A673 (cell line): ENCODE data around the gene RPH3AL. TPM values are rescaled to one million over a fixed set of nuclear protein-coding genes. Genes with fewer than 3 reads are reported as not detected.

Source experiments
- BruUV-seq: library from RNA; stranded (reverse); fragments of 400-500 nt; replicated peaks from 2 replicates; lab custom pipeline; 2021; lab: Mats Ljungman, UMichigan
- CTCF ChIA-PET: fragments of 300-600 bp; sonication (Branson Sonifier 250); formaldehyde crosslinking; loops from one replicate; lab custom pipeline; 2022; ENCODE audit warnings: antibody characterized with exemption; lab: Charles Lee
- POLR2A ChIA-PET: fragments of 300-600 bp; sonication (Branson Sonifier 250); formaldehyde crosslinking; loops from one replicate; lab custom pipeline; 2022; ENCODE audit warnings: antibody characterized with exemption; ENCODE audit not compliant: low non-redundant PET; lab: Charles Lee
- DNase-seq: peaks from one replicate; pipeline ENCODE4 v3.0.0-alpha.2; 2015; ENCODE audit warnings: low spot score
- H3K27ac ChIP-seq: fragments of 200-600 bp; sonication (generic); 2 replicates; pipeline ENCODE4 v1.5.1; 2016; ENCODE audit warnings: mixed run types, low read depth, mild to moderate bottlenecking, mixed read lengths, antibody characterized with exemption, low read length; ENCODE audit not compliant: poor library complexity, severe bottlenecking
- H3K27me3 ChIP-seq: fragments of 200-600 bp; sonication (generic); replicated peaks from 2 replicates; pipeline ENCODE4 v1.6.1; 2017; ENCODE audit warnings: mixed run types, low read depth, mild to moderate bottlenecking, mixed read lengths, antibody characterized with exemption, low read length; ENCODE audit not compliant: insufficient read depth, poor library complexity
- H3K36me3 ChIP-seq: fragments of 200-600 bp; sonication (generic); 2 replicates; pipeline ENCODE4 v1.6.1; 2016; ENCODE audit warnings: mixed run types, mild to moderate bottlenecking, mixed read lengths, antibody characterized with exemption, low read length; ENCODE audit not compliant: insufficient read depth, poor library complexity, severe bottlenecking
- H3K4me1 ChIP-seq: fragments of 200-600 bp; sonication (generic); 2 replicates; pipeline ENCODE4 v1.6.1; 2017; ENCODE audit warnings: mixed run types, mild to moderate bottlenecking, mixed read lengths, antibody characterized with exemption, low read length; ENCODE audit not compliant: insufficient read depth, poor library complexity, severe bottlenecking
- H3K4me3 ChIP-seq: fragments of 200-600 bp; sonication (generic); 2 replicates; pipeline ENCODE4 v1.5.1; 2016; ENCODE audit warnings: low read depth, mixed run types, mild to moderate bottlenecking, mixed read lengths, low read length; ENCODE audit not compliant: poor library complexity, severe bottlenecking
- H3K9me3 ChIP-seq: fragments of 200-600 bp; sonication (generic); 2 replicates; pipeline ENCODE4 v1.6.1; 2016; ENCODE audit warnings: mixed run types, low read depth, mild to moderate bottlenecking, mixed read lengths, antibody characterized with exemption, low read length; ENCODE audit not compliant: poor library complexity, severe bottlenecking
- EZH2 ChIP-seq: fragments of 200-600 bp; sonication (generic); IDR thresholded peaks from 2 replicates; pipeline ENCODE4 v1.6.1; 2017; ENCODE audit warnings: borderline replicate concordance, low read depth, mild to moderate bottlenecking, mixed read lengths, antibody characterized with exemption, low read length; ENCODE audit not compliant: poor library complexity, severe bottlenecking
- intact Hi-C: fragments of 100-400 bp; cut with micrococcal nuclease; formaldehyde crosslinking; loops from one replicate; pipeline ENCODE4 v1.10.0; 2022; ENCODE audit not compliant: unreplicated experiment
- total RNA-seq: library from RNA; stranded (reverse); gene quantifications from 2 replicates; pipeline ENCODE4 v1.2.3, GENCODE V29; 2021
- TF ChIP-seq, protein P1 (sequence below): fragments of 300-800, 200-600 bp; sonication (generic); conservative IDR thresholded peaks from 2 replicates; pipeline ENCODE4 v1.5.1; 2017; ENCODE audit warnings: low read depth, mild to moderate bottlenecking, antibody characterized with exemption, low read length, moderate library complexity, mixed read lengths

RPH3AL gene
- total RNA-seq, 1 experiment from 2014 or later = 0.82 TPM

DNA sequence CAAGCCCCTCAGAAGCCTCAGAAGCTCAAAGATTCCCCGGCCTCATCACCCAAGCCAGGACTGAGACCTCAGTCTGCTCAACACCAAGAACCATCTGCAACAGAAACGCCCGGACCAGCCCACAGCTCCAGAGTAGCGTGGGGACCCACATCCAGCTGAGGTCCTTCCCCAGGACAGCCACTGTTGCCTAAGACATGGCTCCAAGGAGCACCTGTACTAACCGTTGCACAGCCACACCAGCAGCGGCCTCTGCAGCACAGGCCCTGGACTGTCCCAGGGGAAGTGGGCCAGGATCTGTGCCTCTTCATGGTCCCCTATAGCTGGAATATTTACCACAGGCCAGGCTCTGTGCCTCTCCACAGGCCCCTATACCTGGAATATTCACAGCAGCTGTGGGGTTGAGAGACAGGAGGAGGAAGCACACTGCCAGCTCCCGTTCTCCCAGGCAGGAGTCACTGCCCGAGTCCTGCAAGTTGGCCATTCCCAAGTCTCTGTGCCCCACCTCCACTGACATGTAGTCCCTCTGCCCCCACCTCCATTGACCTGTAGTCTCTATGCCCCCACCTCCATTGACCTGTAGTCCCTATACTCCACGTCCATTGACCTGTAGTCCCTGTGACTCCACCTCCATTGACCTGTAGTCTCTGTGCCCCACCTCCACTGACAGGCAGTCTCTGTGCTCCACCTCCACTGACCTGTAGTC, 38.5 kb downstream of the RPH3AL start:
- H3K4me1 ChIP-seq = no peaks in the 10 kb centered on the region
- no peak for TF ChIP-seq EZH2
- TF ChIP-seq, protein P1, sequence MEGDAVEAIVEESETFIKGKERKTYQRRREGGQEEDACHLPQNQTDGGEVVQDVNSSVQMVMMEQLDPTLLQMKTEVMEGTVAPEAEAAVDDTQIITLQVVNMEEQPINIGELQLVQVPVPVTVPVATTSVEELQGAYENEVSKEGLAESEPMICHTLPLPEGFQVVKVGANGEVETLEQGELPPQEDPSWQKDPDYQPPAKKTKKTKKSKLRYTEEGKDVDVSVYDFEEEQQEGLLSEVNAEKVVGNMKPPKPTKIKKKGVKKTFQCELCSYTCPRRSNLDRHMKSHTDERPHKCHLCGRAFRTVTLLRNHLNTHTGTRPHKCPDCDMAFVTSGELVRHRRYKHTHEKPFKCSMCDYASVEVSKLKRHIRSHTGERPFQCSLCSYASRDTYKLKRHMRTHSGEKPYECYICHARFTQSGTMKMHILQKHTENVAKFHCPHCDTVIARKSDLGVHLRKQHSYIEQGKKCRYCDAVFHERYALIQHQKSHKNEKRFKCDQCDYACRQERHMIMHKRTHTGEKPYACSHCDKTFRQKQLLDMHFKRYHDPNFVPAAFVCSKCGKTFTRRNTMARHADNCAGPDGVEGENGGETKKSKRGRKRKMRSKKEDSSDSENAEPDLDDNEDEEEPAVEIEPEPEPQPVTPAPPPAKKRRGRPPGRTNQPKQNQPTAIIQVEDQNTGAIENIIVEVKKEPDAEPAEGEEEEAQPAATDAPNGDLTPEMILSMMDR = no peak
- POLR2A ChIA-PET = no interaction called here
- H3K4me3 ChIP-seq = no peak overlapping the region
- CTCF ChIA-PET = no interaction called here
- intact Hi-C loops = no loop called here
- DNase-seq = no peak
- no peaks in the 10 kb centered on the region for H3K27me3 ChIP-seq
- no peak overlapping the region for H3K27ac ChIP-seq
- no TSS peak for BruUV-seq
- H3K36me3 ChIP-seq = no peaks in the 10 kb centered on the region
- no peaks in the 10 kb centered on the region for H3K9me3 ChIP-seq

DNA sequence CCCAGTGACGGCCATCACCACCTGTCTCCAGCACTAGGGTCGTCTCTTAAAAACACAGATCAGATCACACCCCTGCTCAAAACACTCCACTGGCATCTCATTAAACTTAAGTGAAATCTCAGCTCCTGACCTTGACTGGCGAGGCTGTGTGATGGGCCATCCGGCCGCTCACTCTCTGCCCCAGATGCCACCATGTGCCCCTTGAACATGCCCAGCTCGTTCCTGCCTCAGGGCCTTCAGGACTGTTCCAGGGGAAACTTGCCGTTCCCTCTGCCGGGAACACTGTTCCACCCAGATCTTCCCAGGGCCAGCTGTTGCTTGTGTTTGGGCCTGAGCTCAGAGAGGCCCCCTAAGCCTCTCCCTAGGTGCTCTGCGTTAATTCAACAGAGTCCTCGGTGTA, 39.4 kb downstream of the RPH3AL start:
- Histone ChIP-seq H3K27ac (no peak overlapping the region), H3K9me3 (no peaks in the 10 kb centered on the region), H3K27me3 (no peaks in the 10 kb centered on the region), H3K4me1 (no peaks in the 10 kb centered on the region), H3K36me3 (no peaks in the 10 kb centered on the region), H3K4me3 (no peak overlapping the region)
- intact Hi-C loops = no loop called here
- TF ChIP-seq, protein P1 = no peak
- TF ChIP-seq EZH2 = no peak
- ChIA-PET CTCF (no interaction called here), POLR2A (no interaction called here)
- no peak for DNase-seq
- no TSS peak for BruUV-seq

DNA sequence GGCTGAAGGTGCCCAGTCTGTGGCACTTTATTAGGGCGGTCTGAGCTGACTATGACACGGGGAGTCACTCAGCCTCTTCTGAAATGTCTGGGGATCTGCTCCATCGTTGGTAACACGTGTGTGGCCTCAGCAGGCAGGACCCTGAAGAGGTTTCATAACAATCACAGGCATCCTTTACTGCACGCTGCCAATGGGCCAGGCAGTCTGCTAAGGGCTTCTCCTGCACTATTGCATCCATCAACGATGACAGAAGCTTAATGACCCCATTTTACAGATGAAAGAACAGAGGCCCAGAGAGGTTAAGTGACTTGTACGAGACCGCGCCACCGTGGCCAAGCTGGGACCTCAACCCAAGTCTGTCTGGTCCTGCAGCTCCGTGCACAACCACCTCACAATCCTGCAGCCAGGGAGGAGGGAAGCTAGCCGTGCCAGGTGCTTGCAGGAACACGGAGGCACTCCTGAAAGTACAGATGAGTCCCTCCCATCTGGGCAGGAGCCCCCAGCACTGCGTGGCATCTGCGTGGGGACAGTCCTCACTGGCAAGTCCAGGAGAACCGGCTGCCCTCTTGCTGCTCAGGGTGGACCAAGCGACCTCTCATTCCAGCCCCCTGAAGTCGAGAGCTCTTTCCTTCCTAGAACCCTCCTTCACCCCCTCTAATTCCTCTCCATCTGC, 40.0 kb downstream of the RPH3AL start:
- no peak overlapping the region for H3K27ac ChIP-seq
- intact Hi-C loops = no loop called here
- no peaks in the 10 kb centered on the region for H3K9me3 ChIP-seq
- no peak for DNase-seq
- H3K4me3 ChIP-seq = no peak overlapping the region
- ChIA-PET POLR2A (no interaction called here), CTCF (interaction anchor here (0.6 kb wide), 1 partner anchor 148 kb away, joined by 6 read pairs; no protein-coding TSS in a partner anchor)
- BruUV-seq = no TSS peak
- no peaks in the 10 kb centered on the region for H3K27me3 ChIP-seq
- H3K36me3 ChIP-seq = no peaks in the 10 kb centered on the region
- no peak for TF ChIP-seq EZH2
- TF ChIP-seq, protein P1 = no peak
- H3K4me1 ChIP-seq = no peaks in the 10 kb centered on the region
